Transverse colon (tissue), 4 donors: ENCODE data around the gene SVIL. TPM values are rescaled to one million over a fixed set of nuclear protein-coding genes. Genes with fewer than 3 reads are reported as not detected.

Experiments
- DNase-seq: peaks from one replicate; pipeline ENCODE4 v3.0.0-alpha.2; 2019
- H3K27ac ChIP-seq, 4 donors: fragments of 200-600 bp; sonication (generic); 2 replicates each; pipeline ENCODE4 v1.5.1; 2016 to 2018; ENCODE audit warnings: inconsistent platforms in 4 of 4
- H3K27me3 ChIP-seq: fragments of 200-600 bp; sonication (generic); 2 replicates; pipeline ENCODE4 v1.5.1; 2017; ENCODE audit warnings: inconsistent platforms
- H3K36me3 ChIP-seq, 4 donors: fragments of 200-600 bp; sonication (generic); 2 replicates each; pipeline ENCODE4 v1.5.1; 2017 to 2019; ENCODE audit warnings: inconsistent platforms in 4 of 4
- H3K4me1 ChIP-seq, 4 donors: fragments of 200-600 bp; sonication (generic); 2 replicates each; pipeline ENCODE4 v1.5.1; 2017 to 2020; ENCODE audit warnings: inconsistent platforms in 4 of 4
- H3K4me3 ChIP-seq, 4 donors: fragments of 200-600 bp; sonication (generic); 1 replicate in 1 of 4; 2 replicates in 3 of 4; pipeline versions ENCODE4 v1.5.1 to v1.6.1; 2017 to 2019; ENCODE audit warnings: inconsistent platforms in 4 of 4
- H3K9me3 ChIP-seq, 2 donors: fragments of 200-600 bp; sonication (generic); 2 replicates each; pipeline ENCODE4 v1.5.1; 2017 to 2019; ENCODE audit warnings: inconsistent platforms in 2 of 2
- EP300 ChIP-seq: sonication (generic); formaldehyde crosslinking; IDR thresholded peaks from one replicate; pipeline ENCODE4 v1.6.1; 2017; ENCODE audit warnings: antibody characterized with exemption, low read depth
- POLR2A ChIP-seq: fragments of 450-650 bp; IDR thresholded peaks from one replicate; pipeline ENCODE4 v1.6.1; 2016; ENCODE audit warnings: antibody characterized with exemption, mild to moderate bottlenecking, moderate library complexity
- POLR2AphosphoS5 ChIP-seq, 3 donors: sonication (generic); formaldehyde crosslinking; IDR thresholded peaks; one replicate each; pipeline ENCODE4 v1.6.1; 2016; ENCODE audit warnings: antibody characterized with exemption in 3 of 3
- WGBS, 2 donors: methylation state at CpG; one replicate each; pipeline ENCODE4 v1.1.5; 2018; ENCODE audit warnings: low coverage in 1 of 2; 5-methylcytosine and 5-hydroxymethylcytosine counted together
- in situ Hi-C, 4 donors: fragments of 200-750 bp; cut with MboI; loops; one replicate each; pipeline versions ENCODE4 v1.15.0 to v1.15.1; 2017; ENCODE audit warnings: low sequenced_read_pairs in 3 of 4, low pct_ligation_motif_present in 1 of 4, low pct_unique_long_range_greater_than_20kb in 1 of 4
- intact Hi-C: fragments of 100-400 bp; cut with DNase I; formaldehyde crosslinking; loops from one replicate; pipeline ENCODE4 v1.15.1; 2023; ENCODE audit warnings: low total_unique reads
- total RNA-seq, 4 donors: library from RNA; depleted of rRNA; stranded (reverse); fragments of >200 nt; gene quantifications; one replicate each; pipeline ENCODE4 v1.1.0, GENCODE V29; 2016
- TF ChIP-seq, protein P1 (sequence below), 5 experiments: fragments of 200-600 bp in 3 of 5; fragments of 450-650 bp in 2 of 5; sonication (generic) in 3 of 5; IDR thresholded peaks; 1 replicate in 2 of 5; 2 replicates in 3 of 5; pipeline ENCODE4 v1.5.1; 2016 to 2017; ENCODE audit warnings: antibody characterized with exemption in 5 of 5, inconsistent platforms in 3 of 5, mild to moderate bottlenecking in 2 of 5, moderate library complexity in 1 of 5

SVIL gene, protein sequence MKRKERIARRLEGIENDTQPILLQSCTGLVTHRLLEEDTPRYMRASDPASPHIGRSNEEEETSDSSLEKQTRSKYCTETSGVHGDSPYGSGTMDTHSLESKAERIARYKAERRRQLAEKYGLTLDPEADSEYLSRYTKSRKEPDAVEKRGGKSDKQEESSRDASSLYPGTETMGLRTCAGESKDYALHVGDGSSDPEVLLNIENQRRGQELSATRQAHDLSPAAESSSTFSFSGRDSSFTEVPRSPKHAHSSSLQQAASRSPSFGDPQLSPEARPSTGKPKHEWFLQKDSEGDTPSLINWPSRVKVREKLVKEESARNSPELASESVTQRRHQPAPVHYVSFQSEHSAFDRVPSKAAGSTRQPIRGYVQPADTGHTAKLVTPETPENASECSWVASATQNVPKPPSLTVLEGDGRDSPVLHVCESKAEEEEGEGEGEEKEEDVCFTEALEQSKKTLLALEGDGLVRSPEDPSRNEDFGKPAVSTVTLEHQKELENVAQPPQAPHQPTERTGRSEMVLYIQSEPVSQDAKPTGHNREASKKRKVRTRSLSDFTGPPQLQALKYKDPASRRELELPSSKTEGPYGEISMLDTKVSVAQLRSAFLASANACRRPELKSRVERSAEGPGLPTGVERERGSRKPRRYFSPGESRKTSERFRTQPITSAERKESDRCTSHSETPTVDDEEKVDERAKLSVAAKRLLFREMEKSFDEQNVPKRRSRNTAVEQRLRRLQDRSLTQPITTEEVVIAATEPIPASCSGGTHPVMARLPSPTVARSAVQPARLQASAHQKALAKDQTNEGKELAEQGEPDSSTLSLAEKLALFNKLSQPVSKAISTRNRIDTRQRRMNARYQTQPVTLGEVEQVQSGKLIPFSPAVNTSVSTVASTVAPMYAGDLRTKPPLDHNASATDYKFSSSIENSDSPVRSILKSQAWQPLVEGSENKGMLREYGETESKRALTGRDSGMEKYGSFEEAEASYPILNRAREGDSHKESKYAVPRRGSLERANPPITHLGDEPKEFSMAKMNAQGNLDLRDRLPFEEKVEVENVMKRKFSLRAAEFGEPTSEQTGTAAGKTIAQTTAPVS (N-terminal part only)
- 100 to 1,000 TPM; 146 to 192 (median 156) TPM for total RNA-seq

DNA sequence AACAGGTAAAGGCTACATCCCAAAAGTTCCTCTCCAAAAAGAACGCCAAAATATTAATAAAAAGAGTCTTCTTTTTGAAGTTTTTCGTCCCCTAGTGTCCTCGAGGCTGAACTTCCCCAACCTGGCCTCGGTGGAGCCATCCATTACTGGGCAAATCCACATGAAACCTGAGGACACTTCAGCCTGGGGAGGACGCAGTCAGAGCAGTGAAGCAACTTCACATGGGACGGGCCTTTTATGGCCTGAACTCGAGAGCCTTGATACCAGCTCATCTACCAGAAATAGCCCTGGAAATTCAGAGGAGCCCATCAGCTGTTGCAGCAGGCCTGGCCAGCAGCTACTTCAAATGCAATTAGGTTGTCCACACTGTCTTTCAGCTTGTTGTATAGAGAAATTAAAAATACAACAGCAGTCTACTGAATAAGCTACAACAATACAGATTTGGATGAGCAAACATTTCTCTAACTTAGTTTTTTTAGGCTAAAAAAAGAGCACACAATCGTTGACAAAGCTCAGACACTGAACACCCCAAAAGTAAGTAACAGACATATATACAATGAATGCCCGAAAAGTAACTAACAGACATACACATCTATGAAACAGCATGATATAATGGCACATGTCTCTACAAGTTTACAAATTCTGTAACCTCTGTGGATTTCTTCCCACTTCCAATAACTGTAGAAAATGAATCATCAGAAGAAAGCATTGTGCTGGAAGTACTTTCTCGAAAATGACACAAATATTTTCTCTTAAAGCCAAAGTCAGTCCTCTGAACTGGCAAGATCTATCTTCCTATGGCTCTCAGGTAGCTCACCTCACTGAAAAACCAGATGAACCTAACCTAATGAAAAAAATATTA, at the start of gene SVIL:
Gene SVIL, minus strand, starts transcription at position 208 of the 862 bp plus-strand sequence. CDS start 79,913 bp downstream, outside the sequence.
- Histone ChIP-seq H3K9me3 (no peaks in the 10 kb centered on the region), H3K4me1 (peaks cover 12 to 64% (median 43%) of the 10 kb centered on the region in 4 donors), H3K4me3 (peak within 1 kb of the TSS in 3 of 4 donors; percentile 5 to 31 (median 16)), H3K36me3 (no peaks in the 10 kb centered on the region), H3K27me3 (no peaks in the 10 kb centered on the region), H3K27ac (peak within 1 kb of the TSS; percentile 85 to 90 (median 88))
- in situ Hi-C loops (no loop called here), intact Hi-C loops (no loop called here)
- 30 to 32% methylated on average over 7 to 10 of the region's 10 CpGs for WGBS, 2 donors
- TF ChIP-seq POLR2AphosphoS5 (IDR thresholded peaks at IDR 0.05) (peak; percentile 84 to 91 (median 90)), EP300 (no peak), POLR2A (peak; percentile 56)
- TF ChIP-seq, protein P1, sequence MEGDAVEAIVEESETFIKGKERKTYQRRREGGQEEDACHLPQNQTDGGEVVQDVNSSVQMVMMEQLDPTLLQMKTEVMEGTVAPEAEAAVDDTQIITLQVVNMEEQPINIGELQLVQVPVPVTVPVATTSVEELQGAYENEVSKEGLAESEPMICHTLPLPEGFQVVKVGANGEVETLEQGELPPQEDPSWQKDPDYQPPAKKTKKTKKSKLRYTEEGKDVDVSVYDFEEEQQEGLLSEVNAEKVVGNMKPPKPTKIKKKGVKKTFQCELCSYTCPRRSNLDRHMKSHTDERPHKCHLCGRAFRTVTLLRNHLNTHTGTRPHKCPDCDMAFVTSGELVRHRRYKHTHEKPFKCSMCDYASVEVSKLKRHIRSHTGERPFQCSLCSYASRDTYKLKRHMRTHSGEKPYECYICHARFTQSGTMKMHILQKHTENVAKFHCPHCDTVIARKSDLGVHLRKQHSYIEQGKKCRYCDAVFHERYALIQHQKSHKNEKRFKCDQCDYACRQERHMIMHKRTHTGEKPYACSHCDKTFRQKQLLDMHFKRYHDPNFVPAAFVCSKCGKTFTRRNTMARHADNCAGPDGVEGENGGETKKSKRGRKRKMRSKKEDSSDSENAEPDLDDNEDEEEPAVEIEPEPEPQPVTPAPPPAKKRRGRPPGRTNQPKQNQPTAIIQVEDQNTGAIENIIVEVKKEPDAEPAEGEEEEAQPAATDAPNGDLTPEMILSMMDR (IDR thresholded peaks at IDR 0.05): peak in 3 of 5 experiments; percentile 16 to 59 (median 25)
- peak; percentile 75 for DNase-seq

DNA sequence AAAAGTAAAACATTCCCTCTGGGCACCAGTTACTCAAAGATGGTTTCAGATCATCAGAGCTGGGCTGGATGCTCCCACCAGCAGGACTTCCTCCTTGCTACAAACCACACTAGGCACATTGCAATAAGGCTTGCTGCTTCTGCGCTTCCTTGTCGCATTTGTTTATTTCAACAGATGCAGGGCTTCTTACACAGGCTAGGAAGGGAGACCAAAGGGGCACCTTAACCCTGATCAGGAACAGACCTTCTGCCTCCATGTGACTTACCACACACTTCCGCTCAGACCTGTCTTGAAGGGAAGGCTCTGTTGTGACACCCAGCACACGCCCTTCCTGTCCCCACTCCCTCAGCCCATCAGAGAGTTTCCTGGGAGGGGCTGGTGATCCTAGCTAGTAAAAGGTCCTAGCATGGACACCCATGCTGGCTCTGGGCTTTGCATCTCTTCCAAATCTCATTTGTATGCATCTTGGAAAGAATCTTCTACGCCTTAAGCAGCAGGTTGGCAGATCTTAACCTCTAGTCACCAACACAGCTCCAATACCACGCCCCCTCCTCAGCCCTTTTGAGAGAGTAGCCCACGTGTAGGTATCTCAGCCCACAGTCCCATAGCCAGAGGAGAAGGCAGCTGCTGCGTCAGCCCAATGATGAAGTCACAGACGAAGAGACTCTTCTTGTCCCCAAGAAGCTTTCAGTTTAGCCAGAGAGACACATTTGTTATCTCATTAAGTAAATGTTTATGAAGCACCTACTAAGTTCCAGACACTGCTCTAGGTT, 47.1 kb upstream of the SVIL start:
- Histone ChIP-seq H3K36me3 (peaks cover 0 to 21% (median 10%) of the 10 kb centered on the region in 4 donors), H3K9me3 (no peaks in the 10 kb centered on the region), H3K27ac (peak overlapping the region in 2 of 4 donors; percentile 1 to 30), H3K4me1 (peaks cover 0 to 6% (median 3%) of the 10 kb centered on the region in 4 donors), H3K27me3 (no peaks in the 10 kb centered on the region), H3K4me3 (no peak overlapping the region)
- TF ChIP-seq, protein P1 (IDR thresholded peaks at IDR 0.05): no peak
- peak in 1 of 3 donors; percentile 5 for TF ChIP-seq POLR2AphosphoS5 (IDR thresholded peaks at IDR 0.05)
- WGBS, 2 donors: 70 to 75% methylated on average over 4 to 9 of the region's 9 CpGs
- intact Hi-C loops: no loop called here
- in situ Hi-C loops: no loop called here
- DNase-seq: no peak

DNA sequence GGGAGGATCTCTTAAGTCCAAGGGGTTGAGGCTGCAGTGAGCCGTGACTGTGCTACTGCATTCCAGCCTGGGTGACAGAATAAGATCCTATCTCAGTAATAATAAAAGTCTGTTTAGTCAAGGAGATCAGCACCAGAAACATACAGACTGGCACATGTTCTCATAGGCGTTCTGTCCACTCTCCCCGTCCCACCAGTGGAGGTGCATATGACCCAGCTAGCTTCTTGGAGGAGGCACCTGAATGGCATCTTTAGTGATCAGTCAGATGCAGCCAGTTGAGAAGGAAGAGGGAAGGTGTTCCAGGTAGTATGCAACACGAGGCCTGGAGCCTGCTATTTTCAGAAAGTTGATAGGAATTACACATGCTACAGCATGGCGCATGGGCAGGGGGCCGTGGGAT, 45.3 kb upstream of the SVIL start:
- 67 to 88% methylated on average over 1 to 6 of the region's 6 CpGs for WGBS, 2 donors
- in situ Hi-C loops: no loop called here

More for the DNA sequence above, 45.3 kb upstream of the SVIL start:
- TF ChIP-seq POLR2AphosphoS5 (IDR thresholded peaks at IDR 0.05) (no peak), POLR2A (no peak), EP300 (no peak)
- Histone ChIP-seq H3K27me3 (no peaks in the 10 kb centered on the region), H3K27ac (no peak overlapping the region), H3K36me3 (peaks cover 0 to 21% (median 8%) of the 10 kb centered on the region in 4 donors), H3K9me3 (peaks cover 0 to 6% of the 10 kb centered on the region in 2 donors), H3K4me1 (peaks cover 0 to 6% (median 3%) of the 10 kb centered on the region in 4 donors), H3K4me3 (no peak overlapping the region)
- intact Hi-C loops: no loop called here
- no peak for DNase-seq
